Measurements from ENCODE around the gene FXYD2. TPM values are rescaled to one million over a fixed set of nuclear protein-coding genes. Genes with fewer than 3 reads are reported as not detected.
"Not testable (repeated sequence)": the region's sequence is repeated elsewhere in the genome, so short reads cannot be mapped to it uniquely, and the experiment has no call there.

Gene FXYD2
- 0.07 and 0.66 TPM in 2 replicates for total RNA-seq (2014; rRNA removed; shearing (Covaris generic))

DNA sequence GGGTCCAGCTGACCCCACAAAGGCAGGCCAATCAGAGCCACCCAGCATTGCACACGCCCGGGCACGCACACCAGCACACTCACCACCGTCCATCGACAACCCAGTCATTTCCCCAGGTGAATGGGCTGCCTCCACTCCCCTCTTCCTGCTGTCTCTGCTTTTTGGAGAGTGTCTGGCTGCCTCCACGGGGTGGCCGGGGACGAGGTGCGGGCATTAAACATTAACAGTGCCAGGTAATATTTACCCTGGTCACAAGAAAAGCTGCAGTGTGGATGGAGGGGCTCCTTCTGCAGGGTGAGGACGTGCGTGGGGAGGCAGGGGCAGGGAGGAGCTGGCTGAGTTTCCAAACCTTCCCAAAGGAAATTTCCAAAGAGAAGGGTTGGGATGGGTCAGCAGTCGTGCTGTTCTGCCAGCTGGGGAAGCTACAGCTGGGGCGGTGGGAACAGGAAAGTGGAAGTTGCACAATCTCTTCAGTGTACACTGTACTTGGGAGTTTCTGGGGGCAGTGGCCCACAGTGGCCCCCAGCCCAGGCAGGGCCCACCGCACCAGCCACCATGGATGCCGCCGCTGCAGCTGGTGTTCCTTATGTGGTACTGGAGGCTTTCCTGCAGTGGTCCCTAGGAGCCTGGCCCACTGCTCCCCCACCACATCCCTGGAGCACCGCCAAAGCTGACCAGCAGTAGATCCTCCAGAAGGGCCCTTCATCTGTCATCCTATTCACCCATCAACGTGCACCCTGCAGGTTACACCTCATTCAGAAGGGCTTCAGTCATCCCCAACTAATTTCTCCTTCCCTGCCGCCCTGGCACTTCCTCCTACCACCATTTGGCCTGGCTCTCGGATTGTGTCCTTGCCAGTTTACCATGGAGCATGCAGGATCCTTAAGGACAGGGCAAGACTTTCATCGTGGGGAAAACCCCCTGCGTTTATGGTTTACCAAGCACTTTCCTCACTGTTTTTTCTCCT is at the start of gene FXYD2:
Gene FXYD2 (minus strand): TSS at position 174 of the 967 bp plus-strand sequence. CDS start 66 bp downstream, at position 108.
- peak; percentile 45 for DNase-seq
- Histone ChIP-seq H3K27me3 (ENCODE audit: control insufficient read depth, insufficient read depth, low read length) (no peaks in the 10 kb centered on the region; the same call in 1 of the 2 replicates), H3K36me3 (replicated peaks; ENCODE audit: control insufficient read depth, insufficient read depth, low read length) (no peaks in the 10 kb centered on the region), H3K4me3 (ENCODE audit: insufficient read depth, low read depth, low read length) (no peak within 1 kb of the TSS)

DNA sequence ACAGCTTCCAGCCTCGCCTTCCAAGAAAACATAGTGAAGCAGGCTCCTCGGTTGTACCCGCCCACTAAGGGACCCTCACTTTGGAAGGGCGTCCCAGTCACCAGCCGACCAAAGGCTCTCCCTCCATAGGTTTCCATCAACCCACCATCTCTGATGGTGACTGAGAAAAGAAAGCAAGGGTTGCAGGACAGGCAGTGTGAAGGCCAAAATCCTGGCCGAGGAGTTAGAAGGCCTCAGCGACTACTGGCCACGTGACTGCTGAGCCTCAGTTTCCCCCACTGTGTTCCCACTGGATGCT is 49.2 kb upstream of the FXYD2 start:
- no peak for DNase-seq
- H3K27me3 ChIP-seq (ENCODE audit: control insufficient read depth, insufficient read depth, low read length): peaks cover 37% of the 10 kb centered on the region

DNA sequence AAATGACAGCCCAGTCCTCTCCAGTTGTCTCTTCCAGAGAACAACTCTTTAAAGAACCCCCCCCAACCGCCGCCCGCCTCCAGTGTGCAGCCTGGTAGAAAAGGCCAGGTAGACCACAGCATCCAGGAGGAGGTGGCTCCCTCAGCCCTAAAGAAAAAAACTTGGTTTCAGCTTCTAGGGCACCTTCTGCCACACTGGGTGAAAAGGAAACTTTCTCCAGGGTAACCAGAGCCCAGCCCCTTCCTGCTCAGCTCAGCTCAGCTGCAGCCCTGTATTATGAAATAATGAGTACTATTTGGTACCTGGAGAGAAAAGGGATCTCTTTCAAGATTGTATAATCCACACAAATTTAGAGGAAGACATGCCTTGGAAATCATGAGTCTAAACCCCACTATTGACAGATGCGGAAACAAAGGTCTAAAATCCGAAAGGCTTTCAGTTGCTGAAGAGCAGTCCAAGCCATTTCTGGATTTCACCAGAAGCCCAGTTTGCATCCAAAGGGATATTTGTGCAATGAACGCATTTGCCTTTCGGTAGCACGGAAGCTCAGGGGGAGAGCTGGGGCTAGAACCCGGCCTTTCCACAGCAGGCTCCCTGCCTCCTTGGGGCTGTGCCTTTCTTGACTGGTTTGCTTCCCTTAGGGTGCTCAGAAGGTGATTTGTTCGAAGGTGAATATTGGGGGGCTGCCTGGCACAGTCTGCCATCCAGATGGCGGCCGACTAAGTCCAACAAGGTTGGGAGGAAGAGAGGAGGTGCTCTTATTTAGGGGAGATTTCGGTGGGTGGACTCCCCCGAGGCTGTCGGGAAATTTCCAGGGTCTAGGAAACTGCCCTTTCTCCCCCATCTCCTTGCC is 48.7 kb upstream of the FXYD2 start:
- no peak for DNase-seq

More for the DNA sequence above, 49.2 kb upstream of the FXYD2 start:
- no peaks in the 10 kb centered on the region for H3K36me3 ChIP-seq (replicated peaks; ENCODE audit: control insufficient read depth, insufficient read depth, low read length)
- H3K4me3 ChIP-seq (ENCODE audit: insufficient read depth, low read depth, low read length): no peak overlapping the region

DNA sequence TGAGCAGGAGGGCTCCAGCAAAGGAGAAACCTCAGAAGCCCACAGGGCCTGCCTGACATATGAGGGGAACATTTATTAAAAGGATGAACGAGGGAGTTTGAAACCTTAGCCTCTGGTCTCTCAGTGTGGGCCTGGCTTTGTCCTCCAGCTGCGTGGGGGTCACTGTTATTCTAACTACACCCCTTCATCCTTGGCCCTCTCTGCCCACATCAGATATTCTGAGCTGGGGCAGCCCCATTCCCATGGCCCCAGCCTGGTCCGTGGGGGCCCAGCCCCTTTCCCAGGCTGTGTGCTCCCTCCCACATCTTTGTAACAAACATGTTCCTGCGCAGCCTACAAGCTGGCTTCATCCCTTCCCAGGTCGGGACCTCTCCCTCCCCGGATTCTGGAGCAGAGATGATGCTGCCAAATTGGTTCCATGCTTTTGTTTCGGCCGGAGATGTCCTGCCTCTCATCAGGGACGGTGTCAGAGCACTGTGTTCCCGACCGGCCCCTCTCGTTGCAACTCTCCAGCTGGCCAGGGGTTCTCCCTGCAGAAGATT is 47.9 kb upstream of the FXYD2 start:
- peaks cover 29% of the 10 kb centered on the region for H3K27me3 ChIP-seq (ENCODE audit: control insufficient read depth, insufficient read depth, low read length)
- H3K36me3 ChIP-seq (replicated peaks; ENCODE audit: control insufficient read depth, insufficient read depth, low read length): no peaks in the 10 kb centered on the region
- no peak for DNase-seq
- H3K4me3 ChIP-seq (ENCODE audit: insufficient read depth, low read depth, low read length): no peak overlapping the region

More for the DNA sequence above, 48.7 kb upstream of the FXYD2 start:
- no peak overlapping the region for H3K4me3 ChIP-seq (ENCODE audit: insufficient read depth, low read depth, low read length)
- peaks cover 36% of the 10 kb centered on the region for H3K27me3 ChIP-seq (ENCODE audit: control insufficient read depth, insufficient read depth, low read length)
- H3K36me3 ChIP-seq (replicated peaks; ENCODE audit: control insufficient read depth, insufficient read depth, low read length): no peaks in the 10 kb centered on the region

DNA sequence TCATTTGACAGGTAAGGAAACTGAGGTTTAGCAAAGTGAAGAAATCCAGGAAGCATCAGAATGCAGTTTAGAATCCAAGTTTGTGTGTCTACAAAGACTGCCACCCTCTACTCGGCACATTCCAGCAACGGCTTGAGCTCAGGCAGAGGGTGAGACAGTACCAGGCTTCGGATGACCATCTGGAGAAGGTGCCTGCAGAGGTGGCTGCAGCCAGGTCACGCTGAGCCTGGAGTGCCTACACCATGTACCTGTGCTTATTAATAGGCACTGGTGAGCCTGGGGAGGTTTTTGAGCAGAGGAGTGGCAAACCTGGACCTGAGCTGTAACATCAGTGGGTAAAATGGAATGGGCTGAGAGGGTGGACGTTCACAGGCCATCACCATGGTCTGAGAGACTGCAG is 47.2 kb upstream of the FXYD2 start:
- Histone ChIP-seq H3K27me3 (ENCODE audit: control insufficient read depth, insufficient read depth, low read length) (peaks cover 22% of the 10 kb centered on the region), H3K36me3 (replicated peaks; ENCODE audit: control insufficient read depth, insufficient read depth, low read length) (no peaks in the 10 kb centered on the region), H3K4me3 (ENCODE audit: insufficient read depth, low read depth, low read length) (no peak overlapping the region)
- no peak for DNase-seq

DNA sequence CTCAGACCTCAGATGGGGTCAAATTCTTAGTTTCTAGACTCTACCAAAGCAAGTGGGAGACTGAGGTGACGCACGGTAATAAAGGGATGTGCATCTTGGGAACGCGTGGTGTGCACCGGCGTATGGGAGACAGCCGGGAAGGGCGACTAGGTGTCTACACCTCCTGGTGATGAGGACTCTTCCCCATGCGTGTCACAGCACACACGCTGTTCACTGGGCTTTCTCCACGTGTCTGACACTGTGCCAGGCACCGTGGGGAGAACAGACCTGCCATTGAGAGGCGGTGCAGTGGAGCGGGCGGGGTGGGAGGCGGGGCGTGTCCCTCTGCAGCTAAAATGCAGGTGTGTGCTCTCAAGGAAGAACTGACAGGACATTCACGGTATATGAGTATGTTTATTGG is 46.6 kb upstream of the FXYD2 start:
- DNase-seq: no peak
- H3K36me3 ChIP-seq (replicated peaks; ENCODE audit: control insufficient read depth, insufficient read depth, low read length): no peaks in the 10 kb centered on the region
- no peak overlapping the region for H3K4me3 ChIP-seq (ENCODE audit: insufficient read depth, low read depth, low read length)
- peaks cover 18% of the 10 kb centered on the region for H3K27me3 ChIP-seq (ENCODE audit: control insufficient read depth, insufficient read depth, low read length)

DNA sequence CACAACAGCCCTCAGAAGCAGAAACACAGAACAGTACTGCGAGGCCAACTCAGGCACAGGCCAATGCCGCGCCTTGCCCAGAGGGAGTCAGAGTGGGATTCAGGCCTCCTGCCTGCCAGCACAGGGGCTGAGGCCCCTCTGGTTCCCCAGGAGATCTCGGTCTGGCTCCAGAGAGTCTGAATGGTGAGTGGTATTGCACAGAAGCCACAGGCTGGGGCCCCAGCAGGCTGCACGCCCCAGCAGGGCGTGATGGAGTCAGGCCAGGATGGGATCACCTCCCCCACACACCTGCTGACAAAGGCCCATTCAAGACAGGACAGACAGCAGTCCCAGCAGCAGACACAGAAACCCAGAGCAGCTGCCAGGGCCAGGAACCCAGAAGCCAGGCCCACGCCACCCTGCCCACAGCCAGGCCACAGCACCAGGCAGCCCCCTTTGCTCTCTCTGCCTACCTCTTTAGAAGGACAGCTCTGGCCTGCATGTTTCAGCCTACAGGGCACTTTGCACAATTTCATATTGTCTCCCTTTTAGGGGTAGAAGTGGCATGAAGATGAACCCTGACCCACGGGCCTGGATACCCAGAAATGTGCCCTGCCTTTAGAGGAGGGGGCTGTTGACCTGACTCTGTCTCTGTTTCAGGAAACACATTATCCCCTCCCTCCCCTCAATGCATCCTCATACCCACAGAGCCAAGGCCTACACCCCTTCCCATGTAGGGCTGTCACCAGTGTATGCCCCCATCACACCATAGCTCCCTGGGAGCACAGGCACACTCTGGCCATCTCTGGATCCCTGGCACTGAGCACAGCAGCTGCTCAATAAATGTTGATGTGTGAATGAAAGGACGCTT is 45.8 kb upstream of the FXYD2 start:
- DNase-seq: peak; percentile 81
- peaks cover 10% of the 10 kb centered on the region for H3K27me3 ChIP-seq (ENCODE audit: control insufficient read depth, insufficient read depth, low read length)
- H3K4me3 ChIP-seq (ENCODE audit: insufficient read depth, low read depth, low read length): no peak overlapping the region
- H3K36me3 ChIP-seq (replicated peaks; ENCODE audit: control insufficient read depth, insufficient read depth, low read length): no peaks in the 10 kb centered on the region

DNA sequence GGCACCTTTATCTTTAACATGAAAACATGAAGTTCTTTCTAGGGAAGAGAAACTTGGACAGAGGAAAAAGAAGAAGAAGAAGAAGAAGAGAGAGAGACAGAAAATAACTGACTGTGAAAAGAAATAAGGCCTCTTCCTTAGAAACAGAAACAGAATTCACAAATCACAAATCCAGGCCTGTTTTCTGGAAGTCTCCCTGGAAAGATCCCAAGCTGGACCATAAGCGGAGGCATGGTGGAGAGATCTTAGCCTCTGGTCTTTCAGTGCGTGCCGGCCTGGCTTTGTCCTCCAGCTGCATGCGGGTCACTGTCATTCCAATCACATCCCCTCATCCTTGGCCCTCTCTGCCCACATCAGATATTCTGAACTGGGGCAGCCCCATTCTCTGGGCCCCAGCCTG is 45.1 kb upstream of the FXYD2 start:
- Histone ChIP-seq H3K36me3 (replicated peaks; ENCODE audit: control insufficient read depth, insufficient read depth, low read length) (no peaks in the 10 kb centered on the region), H3K27me3 (ENCODE audit: control insufficient read depth, insufficient read depth, low read length) (peaks cover 8% of the 10 kb centered on the region; the same call in 1 of the 2 replicates), H3K4me3 (ENCODE audit: insufficient read depth, low read depth, low read length) (no peak overlapping the region)
- no peak for DNase-seq

DNA sequence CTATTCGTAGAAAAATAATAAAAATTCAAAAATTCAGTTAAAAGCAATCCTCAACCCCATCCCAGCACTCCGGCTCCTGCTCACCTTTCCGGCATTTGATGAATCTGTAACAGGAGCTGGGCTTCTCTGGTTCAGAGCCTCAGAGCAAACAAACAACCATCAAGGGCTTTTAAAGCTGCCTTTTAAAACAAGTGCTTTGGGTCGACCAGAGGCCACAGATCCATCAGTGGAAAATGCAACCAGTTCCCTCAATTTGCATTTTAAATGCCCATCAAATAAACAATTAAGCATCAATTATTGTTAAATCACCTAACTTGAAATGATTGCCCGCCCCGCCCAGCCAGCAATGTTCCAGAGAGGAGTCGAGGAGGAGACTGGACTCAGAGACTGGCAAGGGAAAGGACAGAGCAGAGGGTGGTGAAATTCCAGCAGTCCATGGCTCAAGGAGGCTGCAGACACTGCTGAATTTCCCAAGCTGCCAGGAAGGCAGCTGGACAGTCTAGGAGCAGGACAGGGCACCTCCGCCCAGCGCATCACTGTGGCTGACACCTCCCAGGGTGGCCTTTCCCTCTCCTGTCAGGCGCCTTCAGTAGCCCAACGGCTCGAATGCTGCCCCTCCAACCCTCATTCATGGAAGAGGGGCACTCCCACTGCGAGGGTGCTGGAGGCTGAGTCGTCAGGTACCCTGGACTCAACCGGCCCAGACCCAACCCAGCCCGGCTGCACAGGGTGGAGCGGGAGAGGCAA is 44.4 kb upstream of the FXYD2 start:
- H3K4me3 ChIP-seq (ENCODE audit: insufficient read depth, low read depth, low read length): no peak overlapping the region
- no peaks in the 10 kb centered on the region for H3K36me3 ChIP-seq (replicated peaks; ENCODE audit: control insufficient read depth, insufficient read depth, low read length)
- DNase-seq: no peak
- peaks cover 2% of the 10 kb centered on the region; the same call in 1 of the 2 replicates for H3K27me3 ChIP-seq (ENCODE audit: control insufficient read depth, insufficient read depth, low read length)

DNA sequence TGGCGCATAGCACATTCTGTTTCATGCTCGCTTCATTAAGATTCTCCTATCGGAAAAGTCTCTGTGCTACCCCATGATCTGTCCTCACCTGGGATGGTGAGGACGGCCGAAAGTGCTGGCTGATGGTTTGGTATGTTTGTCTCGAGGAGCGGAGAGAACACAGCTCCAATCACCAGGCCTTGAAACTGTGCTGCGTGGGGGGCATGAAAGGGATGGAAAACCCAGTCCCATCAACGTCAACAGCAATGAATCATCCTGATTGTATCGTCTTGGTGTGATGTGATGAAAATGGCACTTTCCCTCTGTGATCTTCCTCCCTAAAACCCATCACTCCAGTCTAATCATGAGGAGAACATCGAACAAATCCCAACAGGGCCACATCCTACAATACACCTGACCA is 43.5 kb upstream of the FXYD2 start:
- no peak overlapping the region for H3K4me3 ChIP-seq (ENCODE audit: insufficient read depth, low read depth, low read length)
- DNase-seq: no peak
- H3K27me3 ChIP-seq (ENCODE audit: control insufficient read depth, insufficient read depth, low read length): no peaks in the 10 kb centered on the region; the same call in 1 of the 2 replicates
- H3K36me3 ChIP-seq (replicated peaks; ENCODE audit: control insufficient read depth, insufficient read depth, low read length): no peaks in the 10 kb centered on the region

DNA sequence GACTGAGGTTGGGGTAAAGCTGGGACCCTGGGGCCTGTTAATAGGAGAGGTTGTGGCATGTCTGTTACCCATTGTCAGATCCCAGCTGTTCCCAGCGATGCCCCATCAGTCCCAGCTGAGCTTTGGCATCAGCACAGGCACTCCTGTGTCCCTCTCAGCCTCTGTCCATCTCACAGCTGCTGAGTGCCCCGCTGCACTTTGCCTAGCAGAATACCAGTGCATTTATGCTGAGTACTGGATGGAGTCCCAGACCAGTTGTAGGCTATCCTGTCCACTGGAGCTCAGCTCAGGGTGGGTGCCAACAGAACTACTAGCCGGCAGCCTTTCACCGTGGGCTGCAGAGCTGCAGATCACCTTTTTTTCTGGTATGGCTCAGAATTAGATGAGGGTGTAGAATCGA is 42.0 kb upstream of the FXYD2 start:
- no peak overlapping the region for H3K4me3 ChIP-seq (ENCODE audit: insufficient read depth, low read depth, low read length)
- no peaks in the 10 kb centered on the region; the same call in 1 of the 2 replicates for H3K27me3 ChIP-seq (ENCODE audit: control insufficient read depth, insufficient read depth, low read length)
- H3K36me3 ChIP-seq (replicated peaks; ENCODE audit: control insufficient read depth, insufficient read depth, low read length): no peaks in the 10 kb centered on the region
- DNase-seq: no peak

DNA sequence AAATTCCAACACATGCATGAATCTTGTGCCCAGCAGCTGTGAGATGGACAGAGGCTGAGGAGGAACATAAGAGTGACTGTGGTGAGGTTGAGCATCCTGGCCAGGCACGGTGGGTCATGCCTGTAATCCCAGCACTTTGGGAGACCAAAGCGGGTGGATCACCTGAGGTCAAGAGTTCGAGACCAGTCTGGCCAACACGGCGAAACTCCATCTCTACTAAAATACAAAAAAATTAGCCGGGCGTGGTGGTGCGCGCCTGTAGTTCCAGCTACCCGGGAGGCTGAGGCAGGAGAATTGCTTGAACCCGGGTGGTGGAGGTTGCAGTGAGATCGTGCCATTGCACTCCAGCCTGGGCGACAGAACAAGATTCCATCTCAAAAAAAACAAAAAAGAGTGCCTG is 41.0 kb upstream of the FXYD2 start:
- H3K36me3 ChIP-seq (replicated peaks; ENCODE audit: control insufficient read depth, insufficient read depth, low read length); DNase-seq; H3K4me3 ChIP-seq (ENCODE audit: insufficient read depth, low read depth, low read length): not testable (repeated sequence)

DNA sequence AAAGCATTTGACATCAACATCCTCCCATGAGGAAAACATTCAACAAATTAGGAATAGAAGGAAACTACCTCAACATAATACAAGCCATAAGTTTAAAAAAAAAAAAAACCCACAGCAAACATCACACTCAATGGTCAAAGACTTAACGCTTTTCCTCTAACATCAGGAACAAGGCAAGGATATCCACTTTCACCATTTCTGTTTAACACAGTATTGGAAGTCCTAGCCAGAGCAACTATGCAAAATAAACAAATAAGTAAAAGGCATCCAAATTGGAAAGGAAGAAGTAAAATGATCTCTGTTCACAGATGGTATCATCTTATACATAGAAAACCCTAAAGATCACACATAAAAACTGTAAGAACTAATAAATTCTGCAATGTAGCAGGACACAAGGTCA is 38.8 kb upstream of the FXYD2 start:
- no peak for DNase-seq
- no peaks in the 10 kb centered on the region for H3K36me3 ChIP-seq (replicated peaks; ENCODE audit: control insufficient read depth, insufficient read depth, low read length)
- H3K4me3 ChIP-seq (ENCODE audit: insufficient read depth, low read depth, low read length): no peak overlapping the region
- H3K27me3 ChIP-seq (ENCODE audit: control insufficient read depth, insufficient read depth, low read length): no peaks in the 10 kb centered on the region; the same call in 1 of the 2 replicates

More for the DNA sequence above, 41.0 kb upstream of the FXYD2 start:
- H3K27me3 ChIP-seq (ENCODE audit: control insufficient read depth, insufficient read depth, low read length): not testable (repeated sequence)

Data from H7 (cell line).